HG03457 (cell line): ENCODE data around the gene NATD1.
"Not testable (repeated sequence)": the region's sequence is repeated elsewhere in the genome, so short reads cannot be mapped to it uniquely, and the experiment has no call there.

Experiments used
- ATAC-seq: cut with Tn5 transposase; IDR thresholded peaks from one replicate; pipeline ENCODE4 v1.9.1; 2021; ENCODE audit warnings: moderate number of reproducible peaks; ENCODE audit not compliant: unreplicated experiment

The NATD1 gene

GRCh38 chr17:21247552-21248258, 5.5 kb downstream of the NATD1 start:
- no peak for ATAC-seq

GRCh38 chr17:21246698-21247097, 6.5 kb downstream of the NATD1 start:
- ATAC-seq = no peak

DNA sequence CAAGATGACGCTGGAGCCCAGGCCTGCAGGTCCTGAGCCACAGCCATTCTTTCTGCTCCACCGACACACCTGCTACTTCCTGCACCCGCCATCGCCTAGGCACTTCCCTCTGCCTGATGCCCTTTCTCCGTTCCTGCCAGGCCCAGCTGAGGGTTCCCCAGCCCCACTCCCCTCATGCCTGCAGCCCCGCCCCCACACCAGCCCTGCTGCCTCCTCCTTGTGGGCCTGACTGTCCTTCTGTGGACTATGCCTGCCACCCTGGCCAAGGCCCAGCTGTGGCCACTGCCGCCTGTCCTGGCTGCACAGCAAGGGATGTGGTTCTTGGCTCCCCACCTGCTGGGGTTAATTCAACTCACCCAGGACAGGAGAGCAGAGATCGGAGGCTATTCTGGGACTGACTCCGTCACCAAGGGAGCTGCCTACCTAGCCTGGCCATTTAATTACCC, 7.5 kb downstream of the NATD1 start:
- ATAC-seq = no peak

DNA sequence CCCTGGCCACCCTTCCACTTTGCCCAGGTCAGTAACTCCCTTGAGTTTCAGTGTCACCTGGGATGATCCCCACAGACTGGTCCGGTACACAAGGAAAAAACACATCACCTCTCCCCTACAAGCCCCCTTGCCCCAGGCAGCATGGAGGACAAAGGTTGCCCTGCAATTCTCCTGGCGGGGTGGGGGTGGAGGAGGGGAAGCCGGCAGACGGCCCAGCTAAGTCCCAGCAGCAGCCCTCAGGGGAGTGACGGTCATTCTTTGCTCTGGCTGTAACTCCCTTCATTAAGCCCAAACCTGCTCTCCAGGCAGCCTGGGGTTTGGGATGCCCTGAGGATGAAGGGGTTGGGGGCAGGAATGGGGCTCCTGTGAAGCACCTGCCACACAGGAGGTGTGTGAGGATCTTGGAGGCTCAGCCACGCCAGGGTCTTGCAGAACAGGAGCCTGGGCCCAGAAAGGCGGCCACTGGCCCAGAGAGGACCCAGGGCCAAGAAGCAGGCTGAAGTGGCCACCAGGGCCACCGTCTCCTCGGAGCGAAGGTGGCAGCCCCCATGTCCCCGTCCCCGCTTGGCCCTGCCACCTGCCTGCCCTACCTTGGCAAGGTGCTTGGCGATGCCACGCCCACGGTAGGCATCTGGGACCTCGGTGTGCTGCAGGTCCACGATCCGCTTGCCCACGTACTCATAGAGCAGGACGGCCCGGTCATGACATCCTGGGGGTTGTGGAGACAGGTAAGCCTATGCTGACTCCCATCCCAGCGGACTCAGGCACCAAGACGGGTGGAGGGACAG, 9.5 kb downstream of the NATD1 start:
- ATAC-seq = no peak

GRCh38 chr17:21242780-21243515, 10.3 kb downstream of the NATD1 start:
- ATAC-seq = no peak

GRCh38 chr17:21242026-21242697, 11.0 kb downstream of the NATD1 start:
- ATAC-seq = no peak

GRCh38 chr17:21241564-21241963, 11.6 kb downstream of the NATD1 start:
- no peak for ATAC-seq

GRCh38 chr17:21240369-21241055, 12.7 kb downstream of the NATD1 start:
- ATAC-seq = no peak

DNA sequence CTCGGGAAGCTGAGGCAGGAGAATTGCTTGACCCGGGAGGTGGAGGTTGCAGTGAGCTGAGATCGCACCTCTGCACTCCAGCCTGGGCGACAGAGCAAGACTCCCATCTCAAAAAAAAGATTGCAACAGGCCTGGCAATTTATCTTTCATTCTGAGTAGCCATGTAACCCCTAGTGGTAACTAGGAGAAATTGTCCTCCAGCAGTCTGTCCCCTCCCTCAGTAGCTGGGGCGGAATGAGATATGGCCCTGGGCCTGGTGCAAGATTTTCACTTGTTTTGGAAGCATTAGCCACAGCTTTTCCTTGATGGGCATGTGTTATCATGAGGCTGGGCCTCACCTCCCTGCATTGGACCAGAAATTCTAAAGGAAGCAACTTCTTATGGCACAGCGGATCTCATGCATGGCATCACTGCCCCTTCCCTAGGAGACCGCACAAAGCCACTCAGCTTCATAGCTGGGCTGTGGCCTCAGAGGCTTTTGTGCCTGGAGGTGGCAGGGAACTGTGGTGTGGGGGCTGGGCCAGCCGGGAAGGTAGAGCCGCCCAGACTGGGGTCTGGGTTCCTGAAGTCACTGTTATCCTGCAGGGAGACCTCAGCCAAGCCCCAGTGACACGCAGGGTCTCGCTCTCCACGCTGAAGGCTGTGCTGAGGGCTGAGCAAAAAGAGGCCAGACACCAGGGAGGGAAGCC, 13.4 kb downstream of the NATD1 start:
- ATAC-seq = no peak

DNA sequence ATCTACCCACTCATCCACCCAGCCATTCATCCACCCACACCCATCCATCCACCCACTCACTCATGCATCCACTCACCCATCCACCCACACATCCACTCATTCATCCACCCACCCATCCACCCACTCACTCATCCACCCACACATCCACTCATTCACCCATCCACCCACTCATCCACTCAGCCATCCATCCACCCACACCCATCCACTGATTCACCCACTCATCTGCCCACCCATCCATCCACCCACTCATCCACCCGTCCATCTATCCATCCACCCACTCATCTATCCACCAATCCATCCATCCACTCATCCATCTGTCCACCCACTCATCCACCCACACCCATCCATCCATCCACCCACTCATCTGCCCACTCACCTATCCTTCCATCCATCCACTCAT, 17.3 kb downstream of the NATD1 start:
- ATAC-seq = no peak

- ATAC-seq = no peak
Observed at GRCh38 chr17:21233581-21234347, 19.4 kb downstream of the NATD1 start.

GRCh38 chr17:21232033-21232749, 21.0 kb downstream of the NATD1 start:
- no peak for ATAC-seq

GRCh38 chr17:21231533-21231932, 21.7 kb downstream of the NATD1 start:
- no peak for ATAC-seq

DNA sequence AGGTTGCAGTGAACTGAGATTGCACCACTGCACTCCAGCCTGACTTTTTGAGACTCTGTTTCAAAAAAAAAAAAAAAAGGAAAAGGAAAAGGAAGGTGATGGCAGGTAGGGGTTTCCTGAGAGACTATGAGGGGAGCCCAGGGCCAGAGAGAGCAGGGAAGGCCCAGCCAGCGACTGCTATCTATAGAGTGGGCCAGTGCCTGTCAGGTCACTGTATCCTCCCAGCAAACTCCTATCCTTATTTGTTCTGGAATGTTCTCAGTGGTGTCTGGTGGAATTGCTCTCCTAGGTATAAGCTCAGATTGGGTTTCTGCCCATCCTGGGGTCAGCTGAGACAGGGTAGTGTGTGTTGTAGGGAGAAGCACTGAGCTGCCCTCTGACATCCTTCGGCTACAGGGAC, 24.4 kb downstream of the NATD1 start:
- no peak for ATAC-seq

- no peak for ATAC-seq
Observed at GRCh38 chr17:21228111-21228510, 25.1 kb downstream of the NATD1 start.

GRCh38 chr17:21227277-21227676, 25.9 kb downstream of the NATD1 start:
- not testable (repeated sequence) for ATAC-seq

DNA sequence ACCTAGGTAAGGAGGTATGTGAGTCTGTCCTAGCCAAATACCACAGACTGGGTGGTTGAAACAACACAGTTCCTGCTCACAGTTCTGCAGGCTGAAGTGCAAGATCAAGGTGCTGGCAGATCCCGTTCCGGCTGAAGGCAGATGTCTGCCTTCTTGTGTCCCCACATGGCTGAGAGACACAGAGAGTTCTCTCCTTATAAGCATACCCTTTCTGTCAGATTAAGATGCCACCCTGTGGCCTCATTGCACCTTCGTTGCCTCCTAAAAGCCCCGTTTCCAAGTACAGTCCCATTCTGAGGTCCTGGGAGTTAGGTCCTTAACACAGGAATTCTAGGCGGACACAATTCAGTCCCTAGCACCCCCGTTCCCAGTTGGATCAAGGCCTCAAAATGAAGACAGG, 30.1 kb downstream of the NATD1 start:
- ATAC-seq = no peak

DNA sequence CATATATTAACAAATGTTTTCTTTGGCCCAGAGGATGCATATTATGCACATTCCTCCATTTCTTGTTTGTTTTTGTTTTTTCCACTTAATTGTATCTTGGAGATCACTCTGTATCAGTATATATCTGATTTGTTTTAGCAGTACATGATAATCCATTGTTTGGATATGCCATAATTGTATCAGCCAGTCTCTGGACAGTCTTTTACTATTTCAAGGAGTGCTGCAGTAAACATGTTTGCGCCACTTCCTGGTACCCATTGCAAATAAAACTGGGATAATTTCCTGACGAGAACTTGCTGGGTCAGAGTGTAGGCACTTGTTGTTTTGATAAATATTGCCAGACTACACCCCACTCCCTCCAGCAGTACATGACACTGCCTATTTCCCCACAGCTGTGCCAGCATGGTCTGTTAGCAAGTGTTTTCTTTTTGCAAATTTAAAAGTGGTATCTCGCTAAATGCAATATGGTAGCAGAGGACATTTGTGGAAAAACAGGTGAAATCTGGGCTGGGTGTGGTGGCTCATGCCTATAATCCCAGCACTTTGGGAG, 34.3 kb downstream of the NATD1 start:
- no peak for ATAC-seq
